Measurements from ENCODE around the gene MSMB.
"Not testable (repeated sequence)": the region's sequence is repeated elsewhere in the genome, so short reads cannot be mapped to it uniquely, and the experiment has no call there.

MSMB gene

DNA sequence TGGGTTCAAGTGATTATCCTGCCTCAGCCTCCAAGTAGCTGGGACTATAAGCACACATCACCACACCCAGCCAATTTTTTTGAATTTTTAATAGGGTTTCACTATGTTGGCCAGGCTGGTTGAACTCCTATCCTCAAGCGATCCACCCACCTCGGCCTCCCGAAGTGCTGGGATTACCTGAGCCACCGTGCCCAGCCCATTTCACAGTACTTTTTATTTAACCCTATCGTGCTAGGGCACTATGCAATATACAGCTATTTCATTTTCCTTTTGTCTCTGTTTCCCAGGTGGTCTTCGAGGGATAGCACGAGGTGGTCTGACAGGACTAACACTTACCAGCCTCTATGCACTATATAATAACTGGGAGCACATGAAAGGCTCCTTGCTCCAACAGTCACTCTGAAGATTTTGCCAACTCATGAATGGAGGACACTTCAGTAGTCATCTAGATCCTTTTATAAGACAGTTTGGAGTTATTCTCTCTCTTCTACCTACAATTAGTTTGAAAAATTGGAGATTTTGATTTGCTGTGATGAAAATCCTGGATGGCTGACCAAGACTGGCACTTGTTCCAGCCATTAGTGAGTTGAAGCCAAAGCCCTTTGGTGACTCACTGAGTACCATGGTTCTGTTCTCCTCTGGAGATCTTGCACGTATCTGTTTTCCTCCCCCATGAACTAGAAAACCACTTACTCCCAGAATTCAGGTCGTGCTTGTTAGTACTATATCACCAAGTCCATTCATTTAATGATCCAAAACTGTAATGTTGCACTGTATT is 43.0 kb downstream of the MSMB start (continued):
- TF ChIP-seq ZNF426 (tag by site-specific recombination; IDR thresholded peaks at IDR 0.05): no peak
- TF ChIP-seq, protein P1, sequence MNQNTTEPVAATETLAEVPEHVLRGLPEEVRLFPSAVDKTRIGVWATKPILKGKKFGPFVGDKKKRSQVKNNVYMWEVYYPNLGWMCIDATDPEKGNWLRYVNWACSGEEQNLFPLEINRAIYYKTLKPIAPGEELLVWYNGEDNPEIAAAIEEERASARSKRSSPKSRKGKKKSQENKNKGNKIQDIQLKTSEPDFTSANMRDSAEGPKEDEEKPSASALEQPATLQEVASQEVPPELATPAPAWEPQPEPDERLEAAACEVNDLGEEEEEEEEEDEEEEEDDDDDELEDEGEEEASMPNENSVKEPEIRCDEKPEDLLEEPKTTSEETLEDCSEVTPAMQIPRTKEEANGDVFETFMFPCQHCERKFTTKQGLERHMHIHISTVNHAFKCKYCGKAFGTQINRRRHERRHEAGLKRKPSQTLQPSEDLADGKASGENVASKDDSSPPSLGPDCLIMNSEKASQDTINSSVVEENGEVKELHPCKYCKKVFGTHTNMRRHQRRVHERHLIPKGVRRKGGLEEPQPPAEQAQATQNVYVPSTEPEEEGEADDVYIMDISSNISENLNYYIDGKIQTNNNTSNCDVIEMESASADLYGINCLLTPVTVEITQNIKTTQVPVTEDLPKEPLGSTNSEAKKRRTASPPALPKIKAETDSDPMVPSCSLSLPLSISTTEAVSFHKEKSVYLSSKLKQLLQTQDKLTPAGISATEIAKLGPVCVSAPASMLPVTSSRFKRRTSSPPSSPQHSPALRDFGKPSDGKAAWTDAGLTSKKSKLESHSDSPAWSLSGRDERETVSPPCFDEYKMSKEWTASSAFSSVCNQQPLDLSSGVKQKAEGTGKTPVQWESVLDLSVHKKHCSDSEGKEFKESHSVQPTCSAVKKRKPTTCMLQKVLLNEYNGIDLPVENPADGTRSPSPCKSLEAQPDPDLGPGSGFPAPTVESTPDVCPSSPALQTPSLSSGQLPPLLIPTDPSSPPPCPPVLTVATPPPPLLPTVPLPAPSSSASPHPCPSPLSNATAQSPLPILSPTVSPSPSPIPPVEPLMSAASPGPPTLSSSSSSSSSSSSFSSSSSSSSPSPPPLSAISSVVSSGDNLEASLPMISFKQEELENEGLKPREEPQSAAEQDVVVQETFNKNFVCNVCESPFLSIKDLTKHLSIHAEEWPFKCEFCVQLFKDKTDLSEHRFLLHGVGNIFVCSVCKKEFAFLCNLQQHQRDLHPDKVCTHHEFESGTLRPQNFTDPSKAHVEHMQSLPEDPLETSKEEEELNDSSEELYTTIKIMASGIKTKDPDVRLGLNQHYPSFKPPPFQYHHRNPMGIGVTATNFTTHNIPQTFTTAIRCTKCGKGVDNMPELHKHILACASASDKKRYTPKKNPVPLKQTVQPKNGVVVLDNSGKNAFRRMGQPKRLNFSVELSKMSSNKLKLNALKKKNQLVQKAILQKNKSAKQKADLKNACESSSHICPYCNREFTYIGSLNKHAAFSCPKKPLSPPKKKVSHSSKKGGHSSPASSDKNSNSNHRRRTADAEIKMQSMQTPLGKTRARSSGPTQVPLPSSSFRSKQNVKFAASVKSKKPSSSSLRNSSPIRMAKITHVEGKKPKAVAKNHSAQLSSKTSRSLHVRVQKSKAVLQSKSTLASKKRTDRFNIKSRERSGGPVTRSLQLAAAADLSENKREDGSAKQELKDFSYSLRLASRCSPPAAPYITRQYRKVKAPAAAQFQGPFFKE (tag by site-specific recombination; IDR thresholded peaks at IDR 0.05; ENCODE audit: borderline replicate concordance): no peak

- ChIA-PET POLR2A (interaction anchor here (1.6 kb wide), 1 partner anchor 21 kb away, joined by 5 read pairs; no protein-coding TSS in a partner anchor), CTCF (interaction anchor here (0.6 to 1.4 kb wide), 2 partner anchors 21 to 675 kb away, joined by 3 to 5 read pairs; no protein-coding TSS in a partner anchor)
These were observed 43.8 kb downstream of the MSMB start for GRCh38 chr10:46002189-46002687.

DNA sequence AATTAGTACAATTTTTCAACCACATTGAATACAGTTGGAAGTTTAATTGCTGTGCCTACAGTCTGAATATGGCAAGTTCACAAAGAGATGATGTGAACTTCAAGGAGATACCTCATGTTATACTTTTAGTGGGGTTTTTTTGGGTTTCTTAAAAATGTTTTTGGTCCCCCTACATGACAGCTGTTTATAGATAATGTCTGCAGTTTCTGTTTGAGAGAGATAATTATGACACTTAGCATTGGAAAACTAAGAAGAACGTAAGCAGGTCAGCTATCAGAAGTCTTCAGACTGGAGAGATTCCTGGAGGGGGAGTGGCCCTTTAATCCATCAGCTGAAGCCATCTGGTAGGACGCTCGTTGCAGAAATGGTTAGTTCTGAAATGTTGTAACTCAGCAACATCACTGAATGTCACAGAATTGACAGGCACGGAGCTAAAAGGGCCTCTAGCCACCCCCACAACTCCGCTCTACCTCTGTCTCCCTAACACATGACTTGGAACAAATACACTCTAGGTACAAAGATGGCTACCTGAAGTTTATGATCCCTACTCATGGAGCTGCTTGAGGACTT is 44.8 kb downstream of the MSMB start:
- Histone ChIP-seq H3K4me1 (ENCODE audit: control insufficient read depth, insufficient read depth, low read length) (no peaks in the 10 kb centered on the region), H3K27ac (ENCODE audit: extremely low read depth, low read depth, low read length) (no peak overlapping the region), H3K9me3 (ENCODE audit: control insufficient read depth, insufficient read depth, low read depth, low read length) (no peaks in the 10 kb centered on the region), H3K4me3 (ENCODE audit: low read depth, low read length) (no peak overlapping the region), H3K36me3 (ENCODE audit: control insufficient read depth in 2 of 2, insufficient read depth in 1 of 2, low read length in 2 of 2) (peaks cover 43 to 83% of the 10 kb centered on the region in 2 experiments)
- ChIA-PET CTCF (interaction anchor here (0.6 to 1.4 kb wide), 3 partner anchors 22 to 674 kb away, joined by 3 to 5 read pairs (median 5); no protein-coding TSS in a partner anchor), POLR2A (interaction anchor here (1.6 kb wide), 1 partner anchor 22 kb away, joined by 5 read pairs; no protein-coding TSS in a partner anchor)
- TF ChIP-seq, protein P2, sequence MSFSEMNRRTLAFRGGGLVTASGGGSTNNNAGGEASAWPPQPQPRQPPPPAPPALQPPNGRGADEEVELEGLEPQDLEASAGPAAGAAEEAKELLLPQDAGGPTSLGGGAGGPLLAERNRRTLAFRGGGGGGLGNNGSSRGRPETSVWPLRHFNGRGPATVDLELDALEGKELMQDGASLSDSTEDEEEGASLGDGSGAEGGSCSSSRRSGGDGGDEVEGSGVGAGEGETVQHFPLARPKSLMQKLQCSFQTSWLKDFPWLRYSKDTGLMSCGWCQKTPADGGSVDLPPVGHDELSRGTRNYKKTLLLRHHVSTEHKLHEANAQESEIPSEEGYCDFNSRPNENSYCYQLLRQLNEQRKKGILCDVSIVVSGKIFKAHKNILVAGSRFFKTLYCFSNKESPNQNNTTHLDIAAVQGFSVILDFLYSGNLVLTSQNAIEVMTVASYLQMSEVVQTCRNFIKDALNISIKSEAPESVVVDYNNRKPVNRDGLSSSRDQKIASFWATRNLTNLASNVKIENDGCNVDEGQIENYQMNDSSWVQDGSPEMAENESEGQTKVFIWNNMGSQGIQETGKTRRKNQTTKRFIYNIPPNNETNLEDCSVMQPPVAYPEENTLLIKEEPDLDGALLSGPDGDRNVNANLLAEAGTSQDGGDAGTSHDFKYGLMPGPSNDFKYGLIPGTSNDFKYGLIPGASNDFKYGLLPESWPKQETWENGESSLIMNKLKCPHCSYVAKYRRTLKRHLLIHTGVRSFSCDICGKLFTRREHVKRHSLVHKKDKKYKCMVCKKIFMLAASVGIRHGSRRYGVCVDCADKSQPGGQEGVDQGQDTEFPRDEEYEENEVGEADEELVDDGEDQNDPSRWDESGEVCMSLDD (tag by site-specific recombination; IDR thresholded peaks at IDR 0.05): no peak
- TF ChIP-seq ZNF37A (tag by site-specific recombination; IDR thresholded peaks at IDR 0.05) (no peak), ZSCAN18 (tag by site-specific recombination; IDR thresholded peaks at IDR 0.05) (no peak), PRDM1 (tag by site-specific recombination; IDR thresholded peaks at IDR 0.05) (no peak), TCF7L2 (IDR thresholded peaks at IDR 0.05; ENCODE audit: borderline replicate concordance, low read depth, low read length) (no peak)
- TF ChIP-seq, protein P1 (tag by site-specific recombination; IDR thresholded peaks at IDR 0.05; ENCODE audit: borderline replicate concordance): no peak
- TF ChIP-seq, protein P3, sequence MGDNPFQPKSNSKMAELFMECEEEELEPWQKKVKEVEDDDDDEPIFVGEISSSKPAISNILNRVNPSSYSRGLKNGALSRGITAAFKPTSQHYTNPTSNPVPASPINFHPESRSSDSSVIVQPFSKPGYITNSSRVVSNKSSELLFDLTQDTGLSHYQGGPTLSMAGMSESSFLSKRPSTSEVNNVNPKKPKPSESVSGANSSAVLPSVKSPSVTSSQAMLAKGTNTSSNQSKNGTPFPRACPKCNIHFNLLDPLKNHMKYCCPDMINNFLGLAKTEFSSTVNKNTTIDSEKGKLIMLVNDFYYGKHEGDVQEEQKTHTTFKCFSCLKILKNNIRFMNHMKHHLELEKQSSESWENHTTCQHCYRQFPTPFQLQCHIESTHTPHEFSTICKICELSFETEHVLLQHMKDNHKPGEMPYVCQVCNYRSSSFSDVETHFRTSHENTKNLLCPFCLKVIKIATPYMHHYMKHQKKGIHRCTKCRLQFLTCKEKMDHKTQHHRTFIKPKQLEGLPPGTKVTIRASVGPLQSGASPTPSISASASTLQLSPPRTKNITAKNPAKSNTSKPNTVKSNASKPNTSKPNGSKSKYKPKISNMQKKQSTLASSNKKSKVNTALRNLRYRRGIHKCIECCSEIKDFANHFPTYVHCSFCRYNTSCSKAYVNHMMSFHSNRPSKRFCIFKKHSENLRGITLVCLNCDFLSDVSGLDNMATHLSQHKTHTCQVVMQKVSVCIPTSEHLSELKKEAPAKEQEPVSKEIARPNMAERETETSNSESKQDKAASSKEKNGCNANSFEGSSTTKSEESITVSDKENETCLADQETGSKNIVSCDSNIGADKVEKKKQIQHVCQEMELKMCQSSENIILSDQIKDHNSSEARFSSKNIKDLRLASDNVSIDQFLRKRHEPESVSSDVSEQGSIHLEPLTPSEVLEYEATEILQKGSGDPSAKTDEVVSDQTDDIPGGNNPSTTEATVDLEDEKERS (tag by site-specific recombination; IDR thresholded peaks at IDR 0.05): no peak

More at GRCh38 chr10:46002189-46002687, 43.8 kb downstream of the MSMB start:
- H3K36me3 ChIP-seq (ENCODE audit: control insufficient read depth in 2 of 2, insufficient read depth in 1 of 2, low read length in 2 of 2): peaks cover 43 to 92% of the 10 kb centered on the region in 2 experiments
- not testable (repeated sequence) for H3K9me3 ChIP-seq (ENCODE audit: control insufficient read depth, insufficient read depth, low read depth, low read length); H3K4me1 ChIP-seq (ENCODE audit: control insufficient read depth, insufficient read depth, low read length); H3K4me3 ChIP-seq (ENCODE audit: low read depth, low read length); H3K27ac ChIP-seq (ENCODE audit: extremely low read depth, low read depth, low read length)
